C4-2B (cell line): ENCODE results near the gene DSC2.

Source experiments
- ZFX ChIP-seq: fragments of 450-650 bp; IDR thresholded peaks from 2 replicates; pipeline ENCODE4 v1.6.1; 2017
- TF ChIP-seq, protein P1 (sequence below): fragments of 450-650 bp; conservative IDR thresholded peaks from 2 replicates; pipeline ENCODE4 v1.5.1; 2017; ENCODE audit warnings: mild to moderate bottlenecking

DNA sequence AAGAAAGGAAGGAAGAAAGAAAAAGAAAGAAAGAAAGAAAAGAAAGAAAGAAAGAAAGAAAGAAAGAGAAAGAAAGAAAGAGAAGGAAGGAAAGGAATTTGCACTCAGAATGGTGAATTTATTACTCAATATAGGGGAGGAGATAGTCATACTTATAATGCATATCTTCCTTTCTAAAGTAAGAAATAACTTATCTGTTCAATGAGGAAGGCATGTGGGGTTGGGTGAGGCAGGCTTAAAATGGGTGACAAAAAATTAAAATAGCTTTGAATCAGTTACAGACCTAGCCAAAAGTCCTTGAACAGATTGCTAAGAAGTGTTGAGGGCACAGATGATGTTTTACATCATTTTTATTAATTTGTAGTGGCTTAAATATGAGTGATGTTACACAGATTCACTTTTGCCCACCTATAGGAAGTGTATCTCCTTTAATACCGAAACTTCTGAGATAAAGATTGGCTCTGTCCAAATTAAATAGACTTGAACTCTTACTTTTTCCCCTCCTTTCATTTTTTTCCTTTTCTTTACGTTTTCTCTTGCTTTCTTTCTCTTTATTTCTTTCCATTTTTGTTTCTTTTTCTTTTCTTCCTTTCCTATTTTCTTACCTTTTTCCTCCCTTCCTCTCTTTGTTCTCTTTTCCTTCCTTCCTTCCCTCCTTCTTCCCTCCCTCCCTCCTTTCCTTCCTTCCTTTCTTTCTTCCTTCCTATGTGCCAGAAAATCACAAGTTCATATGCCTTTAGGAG, 14.8 kb upstream of the DSC2 start:
- TF ChIP-seq, protein P1, sequence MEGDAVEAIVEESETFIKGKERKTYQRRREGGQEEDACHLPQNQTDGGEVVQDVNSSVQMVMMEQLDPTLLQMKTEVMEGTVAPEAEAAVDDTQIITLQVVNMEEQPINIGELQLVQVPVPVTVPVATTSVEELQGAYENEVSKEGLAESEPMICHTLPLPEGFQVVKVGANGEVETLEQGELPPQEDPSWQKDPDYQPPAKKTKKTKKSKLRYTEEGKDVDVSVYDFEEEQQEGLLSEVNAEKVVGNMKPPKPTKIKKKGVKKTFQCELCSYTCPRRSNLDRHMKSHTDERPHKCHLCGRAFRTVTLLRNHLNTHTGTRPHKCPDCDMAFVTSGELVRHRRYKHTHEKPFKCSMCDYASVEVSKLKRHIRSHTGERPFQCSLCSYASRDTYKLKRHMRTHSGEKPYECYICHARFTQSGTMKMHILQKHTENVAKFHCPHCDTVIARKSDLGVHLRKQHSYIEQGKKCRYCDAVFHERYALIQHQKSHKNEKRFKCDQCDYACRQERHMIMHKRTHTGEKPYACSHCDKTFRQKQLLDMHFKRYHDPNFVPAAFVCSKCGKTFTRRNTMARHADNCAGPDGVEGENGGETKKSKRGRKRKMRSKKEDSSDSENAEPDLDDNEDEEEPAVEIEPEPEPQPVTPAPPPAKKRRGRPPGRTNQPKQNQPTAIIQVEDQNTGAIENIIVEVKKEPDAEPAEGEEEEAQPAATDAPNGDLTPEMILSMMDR, result no peak
- no peak for TF ChIP-seq ZFX
